NCI-H446 (cell line): ENCODE results near the gene TAB3.
"Not testable (repeated sequence)": the region's sequence is repeated elsewhere in the genome, so short reads cannot be mapped to it uniquely, and the experiment has no call there.

Source experiments
- DNase-seq, 2 experiments: peaks; one replicate each; lab custom pipeline; 2025; lab: John Stamatoyannopoulos, UW

The TAB3 gene

GRCh38 chrX:30814978-30815377 lies 74.1 kb downstream of the TAB3 start:
- DNase-seq, result no peak

GRCh38 chrX:30812326-30812725 lies 76.7 kb downstream of the TAB3 start:
- DNase-seq, result no peak

- DNase-seq, result no peak
These were observed 82.8 kb downstream of the TAB3 start for GRCh38 chrX:30806187-30806728.

- DNase-seq, result no peak
These were observed 84.6 kb downstream of the TAB3 start for GRCh38 chrX:30804462-30804861.

GRCh38 chrX:30800901-30801300 lies 88.2 kb downstream of the TAB3 start:
- DNase-seq, result no peak

- no peak for DNase-seq
These were observed 89.7 kb downstream of the TAB3 start for GRCh38 chrX:30799327-30799726.

- DNase-seq, result no peak
These were observed 90.2 kb downstream of the TAB3 start for GRCh38 chrX:30798810-30799209.

- DNase-seq, result not testable (repeated sequence)
These were observed 91.8 kb downstream of the TAB3 start for GRCh38 chrX:30797301-30797700.

- DNase-seq, result no peak
These were observed 92.8 kb downstream of the TAB3 start for GRCh38 chrX:30795981-30796958.

- no peak for DNase-seq
These were observed 94.6 kb downstream of the TAB3 start for GRCh38 chrX:30794497-30794896.

- DNase-seq, result no peak
These were observed 95.3 kb downstream of the TAB3 start for GRCh38 chrX:30793767-30794103.

- no peak for DNase-seq
These were observed 95.8 kb downstream of the TAB3 start for GRCh38 chrX:30793075-30793766.

- DNase-seq, result no peak
These were observed 97.5 kb downstream of the TAB3 start for GRCh38 chrX:30791296-30792278.

- DNase-seq, result no peak
These were observed 102.0 kb downstream of the TAB3 start for GRCh38 chrX:30787012-30787411.

GRCh38 chrX:30786374-30786773 lies 102.7 kb downstream of the TAB3 start:
- DNase-seq, result no peak

GRCh38 chrX:30781711-30782444 lies 107.2 kb downstream of the TAB3 start:
- DNase-seq, result no peak

- DNase-seq, result no peak
These were observed 109.5 kb downstream of the TAB3 start for GRCh38 chrX:30779453-30780030.

- no peak for DNase-seq
These were observed 111.5 kb downstream of the TAB3 start for GRCh38 chrX:30777575-30777974.
